HFFc6 (cell line): ENCODE measurements around the gene SPP1. TPM values are rescaled to one million over a fixed set of nuclear protein-coding genes. Genes with fewer than 3 reads are reported as not detected.
A peak's percentile ranks its signal among the peaks of the same experiment; 100 is the strongest.

Experiments
- DNase-seq: peaks from one replicate; pipeline ENCODE4 v3.0.0-alpha.2; 2018
- H3K27ac Mint-ChIP-seq: 2 replicates; pipeline ENCODE4 v1.8.0; 2020; ENCODE audit warnings: mild to moderate bottlenecking, mixed read lengths
- H3K27me3 Mint-ChIP-seq: 2 replicates; pipeline ENCODE4 v1.8.0; 2021; ENCODE audit warnings: mild to moderate bottlenecking, moderate library complexity, mixed read lengths; ENCODE audit not compliant: insufficient read depth
- H3K36me3 Mint-ChIP-seq: 2 replicates; pipeline ENCODE4 v1.8.0; 2021; ENCODE audit warnings: low read depth, mixed read lengths
- H3K4me1 Mint-ChIP-seq: 2 replicates; pipeline ENCODE4 v1.8.0; 2020; ENCODE audit warnings: low read depth, mixed read lengths
- H3K4me3 Mint-ChIP-seq: 2 replicates; pipeline ENCODE4 v1.8.0; 2020; ENCODE audit warnings: mild to moderate bottlenecking, moderate library complexity, mixed read lengths
- H3K9me3 Mint-ChIP-seq: 2 replicates; pipeline ENCODE4 v1.8.0; 2020; ENCODE audit warnings: mild to moderate bottlenecking, mixed read lengths
- total RNA-seq, 6 experiments: library from RNA; stranded (reverse); fragmentation: NEBNext Ultra II Directional; extraction: Animal tissue kit (Norgen Biotek cat#: 25700); gene quantifications; 2 replicates in 1 of 6; 3 replicates in 5 of 6; pipeline ENCODE4 v1.2.3, GENCODE V29; 2021
- TF ChIP-seq, protein P1 (sequence below): fragments of 200-600 bp; sonication (generic); IDR thresholded peaks from 2 replicates; pipeline ENCODE4 v1.5.0; 2021; ENCODE audit warnings: antibody characterized with exemption, mild to moderate bottlenecking

The SPP1 gene
- total RNA-seq, 6 experiments from 2014 or later, result 5.9 to 10.8 (median 7.1) TPM

DNA sequence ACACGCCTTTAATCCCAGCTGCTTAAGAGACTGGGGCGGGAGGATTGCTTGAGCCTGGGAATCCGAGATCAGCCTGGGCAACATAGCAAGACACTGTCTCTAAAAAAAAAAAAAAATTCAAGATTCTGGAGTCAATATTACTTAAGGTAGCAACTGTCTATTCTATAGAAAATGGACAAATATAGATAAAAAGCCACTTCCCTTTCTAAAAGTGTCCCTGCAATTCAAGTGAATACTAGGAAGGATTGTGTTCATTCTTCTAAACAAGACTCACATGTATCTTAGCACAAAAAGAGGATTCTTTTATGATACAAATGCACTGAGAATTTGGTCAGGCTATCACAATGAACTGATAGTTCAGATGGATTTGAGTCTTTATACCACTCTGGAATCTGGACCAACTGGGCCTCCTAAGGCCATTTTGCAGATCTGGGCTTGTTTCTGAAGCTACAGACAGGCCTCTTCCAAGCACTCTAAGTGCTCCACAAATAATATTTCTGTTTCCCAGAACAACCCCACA, 38.9 kb downstream of the SPP1 start:
- no peak overlapping the region for H3K4me3 Mint-ChIP-seq
- H3K4me1 Mint-ChIP-seq, result peaks cover 88% of the 10 kb centered on the region
- no peaks in the 10 kb centered on the region; the same call in 1 of the 2 replicates for H3K27me3 Mint-ChIP-seq
- H3K36me3 Mint-ChIP-seq, result peaks cover 37% of the 10 kb centered on the region
- no peaks in the 10 kb centered on the region for H3K9me3 Mint-ChIP-seq
- no peak overlapping the region; the same call in 1 of the 2 replicates for H3K27ac Mint-ChIP-seq
- no peak for DNase-seq
- TF ChIP-seq, protein P1, sequence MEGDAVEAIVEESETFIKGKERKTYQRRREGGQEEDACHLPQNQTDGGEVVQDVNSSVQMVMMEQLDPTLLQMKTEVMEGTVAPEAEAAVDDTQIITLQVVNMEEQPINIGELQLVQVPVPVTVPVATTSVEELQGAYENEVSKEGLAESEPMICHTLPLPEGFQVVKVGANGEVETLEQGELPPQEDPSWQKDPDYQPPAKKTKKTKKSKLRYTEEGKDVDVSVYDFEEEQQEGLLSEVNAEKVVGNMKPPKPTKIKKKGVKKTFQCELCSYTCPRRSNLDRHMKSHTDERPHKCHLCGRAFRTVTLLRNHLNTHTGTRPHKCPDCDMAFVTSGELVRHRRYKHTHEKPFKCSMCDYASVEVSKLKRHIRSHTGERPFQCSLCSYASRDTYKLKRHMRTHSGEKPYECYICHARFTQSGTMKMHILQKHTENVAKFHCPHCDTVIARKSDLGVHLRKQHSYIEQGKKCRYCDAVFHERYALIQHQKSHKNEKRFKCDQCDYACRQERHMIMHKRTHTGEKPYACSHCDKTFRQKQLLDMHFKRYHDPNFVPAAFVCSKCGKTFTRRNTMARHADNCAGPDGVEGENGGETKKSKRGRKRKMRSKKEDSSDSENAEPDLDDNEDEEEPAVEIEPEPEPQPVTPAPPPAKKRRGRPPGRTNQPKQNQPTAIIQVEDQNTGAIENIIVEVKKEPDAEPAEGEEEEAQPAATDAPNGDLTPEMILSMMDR, result no peak

DNA sequence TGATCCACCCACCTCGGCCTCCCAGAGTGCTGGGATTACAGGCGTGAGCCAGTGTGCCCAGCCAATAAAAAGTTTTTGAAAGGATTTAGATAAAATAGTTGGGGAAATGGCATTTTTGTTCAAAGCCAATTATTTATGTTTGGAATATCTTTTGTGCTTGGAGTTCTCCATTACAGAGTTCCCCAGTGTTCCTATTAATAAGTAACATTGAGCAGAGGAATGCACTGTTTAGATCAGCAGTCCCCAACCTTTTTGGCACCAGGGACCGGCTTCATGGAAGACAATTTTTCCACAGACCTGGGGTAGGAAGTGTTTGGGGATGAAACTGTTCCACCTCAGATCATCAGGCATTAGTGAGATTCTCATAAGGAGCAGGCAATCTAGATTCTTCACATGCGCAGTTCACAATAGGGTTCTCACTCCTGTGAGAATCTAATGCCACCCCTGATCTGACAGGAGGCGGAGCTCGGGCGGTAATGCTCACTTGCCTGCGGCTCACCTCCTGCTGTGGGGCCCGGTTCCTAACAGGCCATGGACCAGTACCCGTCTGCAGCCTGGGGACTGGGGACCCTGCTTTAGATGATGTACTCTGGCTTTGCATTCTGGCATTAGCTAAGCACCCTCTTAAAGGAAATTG, 40.3 kb downstream of the SPP1 start:
- TF ChIP-seq, protein P1, result no peak
- Mint-ChIP-seq H3K4me1 (peaks cover 86% of the 10 kb centered on the region), H3K36me3 (peaks cover 46% of the 10 kb centered on the region), H3K27ac (peak overlapping the region; percentile 90), H3K27me3 (no peaks in the 10 kb centered on the region; the same call in 1 of the 2 replicates), H3K4me3 (no peak overlapping the region), H3K9me3 (no peaks in the 10 kb centered on the region)
- DNase-seq, result no peak

DNA sequence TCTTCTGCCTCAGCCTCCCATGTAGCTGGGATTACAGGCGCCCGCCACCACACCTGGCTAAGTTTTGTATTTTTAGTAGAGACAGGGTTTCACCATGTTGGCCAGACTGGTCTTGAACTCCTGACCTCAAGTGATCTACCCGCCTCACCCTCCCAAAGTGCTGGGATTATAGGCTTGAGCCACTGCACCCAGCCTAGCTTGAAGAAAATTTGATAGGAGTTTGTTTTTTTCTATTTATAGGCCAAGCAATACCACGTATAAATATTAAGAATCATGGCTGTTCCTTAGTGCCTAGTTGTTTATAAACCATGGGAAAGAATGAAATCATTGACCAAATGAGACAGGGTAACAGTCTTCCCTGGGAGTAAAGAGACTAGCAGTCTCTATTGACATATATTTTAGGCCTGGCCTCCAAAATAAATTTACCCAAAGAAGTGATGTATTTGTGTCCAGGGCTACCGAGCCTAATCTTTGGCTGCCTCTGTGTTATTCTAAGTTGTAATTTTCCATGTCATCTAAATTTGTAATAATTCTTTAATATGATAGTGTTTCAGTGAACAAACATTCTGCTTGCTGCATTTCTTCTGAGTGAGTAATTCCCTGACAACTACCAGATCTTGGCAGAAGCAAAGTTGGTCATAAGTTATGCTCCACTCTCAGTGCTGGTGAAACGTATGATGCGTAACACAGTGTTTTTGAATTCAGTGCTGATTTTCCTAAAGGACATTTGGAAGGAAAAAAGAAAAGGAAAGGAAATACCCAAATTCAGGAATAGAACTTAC, 42.2 kb downstream of the SPP1 start:
- peak; percentile 96 for DNase-seq
- peak overlapping the region; percentile 90 for H3K27ac Mint-ChIP-seq
- H3K4me1 Mint-ChIP-seq, result peaks cover 79% of the 10 kb centered on the region
- H3K9me3 Mint-ChIP-seq, result no peaks in the 10 kb centered on the region
- TF ChIP-seq, protein P1, result no peak
- H3K36me3 Mint-ChIP-seq, result peaks cover 58% of the 10 kb centered on the region
- H3K27me3 Mint-ChIP-seq, result no peaks in the 10 kb centered on the region
- peak overlapping the region; percentile 66 for H3K4me3 Mint-ChIP-seq

DNA sequence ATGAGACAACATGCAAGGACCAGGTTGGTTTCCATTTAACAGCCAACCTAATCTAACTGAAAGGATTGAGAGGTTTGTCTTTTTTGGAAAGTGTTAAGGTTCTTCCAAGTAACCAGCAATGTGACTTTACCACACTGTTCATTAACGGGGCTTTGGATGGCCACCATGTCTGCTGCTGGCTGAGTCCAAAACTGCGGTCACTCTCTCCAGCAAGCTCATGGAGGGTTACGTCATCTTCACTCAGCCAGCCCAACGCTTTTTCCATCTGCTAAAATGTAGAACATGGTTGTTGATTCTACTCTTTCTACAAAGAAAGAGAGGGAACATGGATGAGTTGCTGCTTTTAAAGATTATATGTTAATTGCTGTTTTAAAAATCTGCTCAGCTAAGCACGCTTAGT, 43.0 kb downstream of the SPP1 start:
- H3K36me3 Mint-ChIP-seq, result peaks cover 57% of the 10 kb centered on the region
- no peaks in the 10 kb centered on the region for H3K9me3 Mint-ChIP-seq
- H3K27me3 Mint-ChIP-seq, result no peaks in the 10 kb centered on the region
- H3K4me3 Mint-ChIP-seq, result peak overlapping the region; percentile 66
- H3K27ac Mint-ChIP-seq, result peak overlapping the region; percentile 90
- DNase-seq, result no peak
- H3K4me1 Mint-ChIP-seq, result peaks cover 78% of the 10 kb centered on the region
- TF ChIP-seq, protein P1, result no peak

DNA sequence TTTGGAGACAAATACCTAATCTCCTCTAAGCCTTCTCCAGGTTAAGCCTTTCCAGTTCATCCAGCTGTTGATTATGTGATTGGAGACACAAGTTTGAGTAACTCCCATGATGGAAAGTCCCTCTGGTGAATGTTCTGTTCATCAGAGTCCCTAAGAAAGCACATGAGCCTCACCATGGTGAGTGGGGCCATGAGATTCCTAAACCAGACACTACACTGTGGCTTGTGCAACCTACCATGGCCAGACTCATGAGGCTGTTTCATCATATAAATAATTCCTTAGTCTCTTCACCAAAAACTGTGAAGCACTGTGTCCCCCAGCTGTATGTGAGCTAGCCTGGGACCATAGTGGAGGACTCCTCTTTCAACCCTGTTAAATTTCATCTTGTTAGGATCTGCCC, 46.3 kb downstream of the SPP1 start:
- no peaks in the 10 kb centered on the region; the same call in 1 of the 2 replicates for H3K27me3 Mint-ChIP-seq
- H3K27ac Mint-ChIP-seq, result peak overlapping the region; percentile 32; the same call in 1 of the 2 replicates
- DNase-seq, result no peak
- H3K36me3 Mint-ChIP-seq, result peaks cover 66% of the 10 kb centered on the region
- TF ChIP-seq, protein P1, result no peak
- H3K4me1 Mint-ChIP-seq, result peaks cover 61% of the 10 kb centered on the region
- H3K4me3 Mint-ChIP-seq, result no peak overlapping the region
- H3K9me3 Mint-ChIP-seq, result peaks cover 21% of the 10 kb centered on the region
